Natural killer cell treated with Interleukin-12 subunit alpha and Interleukin-12 subunit beta and Interleukin-15 and Interleukin-18, amount 100 ng/mL, for 72 hours (primary cell): ENCODE results near the gene CDC45. TPM values are rescaled to one million over a fixed set of nuclear protein-coding genes. Genes with fewer than 3 reads are reported as not detected.
"Not testable (repeated sequence)": the region's sequence is repeated elsewhere in the genome, so short reads cannot be mapped to it uniquely, and the experiment has no call there.

Experiments used
- ATAC-seq, 2 donors: fragments of 150-1000 bp; cut with Tn5 transposase in 1 of 2; sonication (Bioruptor Pico), chemical (Tn5 transposase) in 1 of 2; 2 replicates each; pipeline ENCODE4 v1.10.0; 2021
- DNase-seq: peaks from one replicate; pipeline ENCODE4 v3.0.0; 2022; ENCODE audit warnings: low spot score
- H3K27ac Mint-ChIP-seq, 2 donors: 1 replicate in 1 of 2; 2 replicates in 1 of 2; pipeline ENCODE4 v1.8.0; 2022; ENCODE audit warnings: mixed read lengths in 2 of 2, mild to moderate bottlenecking in 1 of 2, moderate library complexity in 1 of 2
- H3K27me3 Mint-ChIP-seq, 2 donors: 1 replicate in 1 of 2; 2 replicates in 1 of 2; pipeline ENCODE4 v1.8.0; 2022; ENCODE audit warnings: mixed read lengths in 2 of 2
- H3K36me3 Mint-ChIP-seq: one replicate; pipeline ENCODE4 v1.8.0; 2022; ENCODE audit warnings: mixed read lengths
- H3K4me1 Mint-ChIP-seq, 2 donors: 1 replicate in 1 of 2; 2 replicates in 1 of 2; pipeline ENCODE4 v1.8.0; 2022; ENCODE audit warnings: low read depth in 2 of 2, mixed read lengths in 2 of 2, mild to moderate bottlenecking in 1 of 2
- H3K4me3 Mint-ChIP-seq: one replicate; pipeline ENCODE4 v1.8.0; 2022; ENCODE audit warnings: mixed read lengths
- H3K9me3 Mint-ChIP-seq: 2 replicates; pipeline ENCODE4 v1.8.0; 2022; ENCODE audit warnings: mixed read lengths
- total RNA-seq, 2 donors: library from RNA; stranded (reverse); gene quantifications; one replicate each; pipeline ENCODE4 v1.2.3, GENCODE V29; 2022

Gene CDC45
- total RNA-seq, 2 donors from 2014 or later: 57.8 to 137 TPM

- DNase-seq: no peak
- H3K36me3 Mint-ChIP-seq: no peaks in the 10 kb centered on the region
- no peaks in the 10 kb centered on the region for H3K9me3 Mint-ChIP-seq
- H3K27ac Mint-ChIP-seq: no peak overlapping the region
- H3K27me3 Mint-ChIP-seq: peaks cover 10 to 17% of the 10 kb centered on the region in 2 donors
- ATAC-seq: no peak
- no peaks in the 10 kb centered on the region for H3K4me1 Mint-ChIP-seq
- no peak overlapping the region for H3K4me3 Mint-ChIP-seq
These were observed 54.1 kb downstream of the CDC45 start for GRCh38 chr22:19533857-19534256.

GRCh38 chr22:19535001-19535400 is 55.3 kb downstream of the CDC45 start:
- H3K9me3 Mint-ChIP-seq: no peaks in the 10 kb centered on the region
- ATAC-seq (no peak), DNase-seq (no peak)
- no peaks in the 10 kb centered on the region for H3K36me3 Mint-ChIP-seq
- no peak overlapping the region for H3K27ac Mint-ChIP-seq
- peaks cover 10 to 19% of the 10 kb centered on the region in 2 donors for H3K27me3 Mint-ChIP-seq
- H3K4me1 Mint-ChIP-seq: no peaks in the 10 kb centered on the region
- H3K4me3 Mint-ChIP-seq: no peak overlapping the region

GRCh38 chr22:19536564-19536963 is 56.8 kb downstream of the CDC45 start:
- no peaks in the 10 kb centered on the region for H3K9me3 Mint-ChIP-seq
- DNase-seq (no peak), ATAC-seq (no peak)
- no peaks in the 10 kb centered on the region for H3K4me1 Mint-ChIP-seq
- no peaks in the 10 kb centered on the region for H3K36me3 Mint-ChIP-seq
- H3K27ac Mint-ChIP-seq: no peak overlapping the region
- H3K4me3 Mint-ChIP-seq: no peak overlapping the region
- H3K27me3 Mint-ChIP-seq: peaks cover 13 to 22% of the 10 kb centered on the region in 2 donors

GRCh38 chr22:19537941-19538488 is 58.3 kb downstream of the CDC45 start:
- H3K36me3 Mint-ChIP-seq: no peaks in the 10 kb centered on the region
- no peak overlapping the region for H3K4me3 Mint-ChIP-seq
- ATAC-seq (no peak), DNase-seq (no peak)
- H3K4me1 Mint-ChIP-seq: no peaks in the 10 kb centered on the region
- no peak overlapping the region for H3K27ac Mint-ChIP-seq
- H3K27me3 Mint-ChIP-seq: peaks cover 14 to 20% of the 10 kb centered on the region in 2 donors
- no peaks in the 10 kb centered on the region for H3K9me3 Mint-ChIP-seq

GRCh38 chr22:19540394-19540793 is 60.7 kb downstream of the CDC45 start:
- Mint-ChIP-seq H3K9me3 (no peaks in the 10 kb centered on the region), H3K27me3 (peaks cover 14% of the 10 kb centered on the region in 2 donors), H3K36me3 (no peaks in the 10 kb centered on the region), H3K27ac (no peak overlapping the region), H3K4me3 (no peak overlapping the region), H3K4me1 (peaks cover 0 to 2% of the 10 kb centered on the region in 2 donors)
- no peak for DNase-seq
- no peak for ATAC-seq

GRCh38 chr22:19543970-19544708 is 64.4 kb downstream of the CDC45 start:
- peaks cover 5 to 9% of the 10 kb centered on the region in 2 donors for H3K27me3 Mint-ChIP-seq
- ATAC-seq (peak; percentile 32 to 37), DNase-seq (no peak)
- peaks cover 0 to 2% of the 10 kb centered on the region in 2 donors for H3K4me1 Mint-ChIP-seq
- no peak overlapping the region for H3K4me3 Mint-ChIP-seq
- H3K36me3 Mint-ChIP-seq: no peaks in the 10 kb centered on the region
- no peaks in the 10 kb centered on the region for H3K9me3 Mint-ChIP-seq
- H3K27ac Mint-ChIP-seq: no peak overlapping the region

GRCh38 chr22:19545935-19546207 is 66.2 kb downstream of the CDC45 start:
- ATAC-seq: no peak
- no peak overlapping the region for H3K4me3 Mint-ChIP-seq
- no peaks in the 10 kb centered on the region for H3K36me3 Mint-ChIP-seq
- DNase-seq: no peak
- peaks cover 0 to 2% of the 10 kb centered on the region in 2 donors for H3K4me1 Mint-ChIP-seq
- H3K27me3 Mint-ChIP-seq: peaks cover 5 to 7% of the 10 kb centered on the region in 2 donors
- H3K27ac Mint-ChIP-seq: no peak overlapping the region
- no peaks in the 10 kb centered on the region for H3K9me3 Mint-ChIP-seq

GRCh38 chr22:19546680-19547079 is 67.0 kb downstream of the CDC45 start:
- Mint-ChIP-seq H3K27ac (no peak overlapping the region), H3K36me3 (no peaks in the 10 kb centered on the region), H3K4me3 (no peak overlapping the region), H3K27me3 (peaks cover 0 to 6% of the 10 kb centered on the region in 2 donors), H3K4me1 (peaks cover 0 to 2% of the 10 kb centered on the region in 2 donors), H3K9me3 (no peaks in the 10 kb centered on the region)
- no peak for DNase-seq
- ATAC-seq: no peak

- Mint-ChIP-seq H3K4me3 (no peak overlapping the region), H3K4me1 (peaks cover 0 to 2% of the 10 kb centered on the region in 2 donors), H3K9me3 (no peaks in the 10 kb centered on the region), H3K27me3 (peaks cover 0 to 6% of the 10 kb centered on the region in 2 donors), H3K36me3 (no peaks in the 10 kb centered on the region), H3K27ac (no peak overlapping the region)
- no peak for ATAC-seq
- no peak for DNase-seq
These were observed 67.9 kb downstream of the CDC45 start for GRCh38 chr22:19547620-19548019.

GRCh38 chr22:19548427-19548826 is 68.7 kb downstream of the CDC45 start:
- not testable (repeated sequence) for H3K27me3 Mint-ChIP-seq, H3K4me3 Mint-ChIP-seq, H3K9me3 Mint-ChIP-seq, DNase-seq, ATAC-seq, H3K27ac Mint-ChIP-seq, H3K4me1 Mint-ChIP-seq, H3K36me3 Mint-ChIP-seq

- no peaks in the 10 kb centered on the region for H3K36me3 Mint-ChIP-seq
- no peak overlapping the region for H3K4me3 Mint-ChIP-seq
- H3K27ac Mint-ChIP-seq: no peak overlapping the region
- DNase-seq: no peak
- ATAC-seq: no peak
- H3K27me3 Mint-ChIP-seq: peaks cover under 1 to 3% of the 10 kb centered on the region in 2 donors
- no peaks in the 10 kb centered on the region for H3K4me1 Mint-ChIP-seq
- no peaks in the 10 kb centered on the region for H3K9me3 Mint-ChIP-seq
These were observed 69.2 kb downstream of the CDC45 start for GRCh38 chr22:19548964-19549363.

GRCh38 chr22:19549428-19549827 is 69.7 kb downstream of the CDC45 start:
- peak in 1 of 2 donors; percentile 50 for ATAC-seq
- no peak for DNase-seq
- Mint-ChIP-seq H3K36me3 (no peaks in the 10 kb centered on the region), H3K4me3 (no peak overlapping the region), H3K27me3 (peaks cover 6% of the 10 kb centered on the region in 2 donors), H3K27ac (no peak overlapping the region), H3K4me1 (no peaks in the 10 kb centered on the region), H3K9me3 (no peaks in the 10 kb centered on the region)

- H3K4me3 Mint-ChIP-seq: no peak overlapping the region
- H3K36me3 Mint-ChIP-seq: no peaks in the 10 kb centered on the region
- ATAC-seq: no peak
- H3K9me3 Mint-ChIP-seq: no peaks in the 10 kb centered on the region
- peaks cover 7 to 8% of the 10 kb centered on the region in 2 donors for H3K27me3 Mint-ChIP-seq
- no peak overlapping the region for H3K27ac Mint-ChIP-seq
- H3K4me1 Mint-ChIP-seq: no peaks in the 10 kb centered on the region
- no peak for DNase-seq
These were observed 70.7 kb downstream of the CDC45 start for GRCh38 chr22:19550382-19550781.

GRCh38 chr22:19553201-19553600 is 73.5 kb downstream of the CDC45 start:
- Mint-ChIP-seq H3K27me3 (peaks cover 7 to 10% of the 10 kb centered on the region in 2 donors), H3K36me3 (no peaks in the 10 kb centered on the region), H3K9me3 (no peaks in the 10 kb centered on the region), H3K4me1 (no peaks in the 10 kb centered on the region), H3K4me3 (no peak overlapping the region), H3K27ac (no peak overlapping the region)
- no peak for DNase-seq
- ATAC-seq: no peak
